NCI-H128 (cell line): ENCODE data around the gene UVRAG.

ENCODE experiments used
- DNase-seq: peaks from one replicate; lab custom pipeline; 2025; ENCODE audit not compliant: unreplicated experiment; lab: John Stamatoyannopoulos, UW

Gene UVRAG

GRCh38 chr11:75814677-75815344 is at the start of gene UVRAG:
Gene UVRAG, plus strand, starts transcription at chr11:75815210. Its CDS starts 198 bp downstream, at chr11:75815408.
- peak; percentile 100 for DNase-seq

- DNase-seq: no peak
Observed at GRCh38 chr11:75766443-75767227, 48.4 kb upstream of the UVRAG start.

GRCh38 chr11:75767228-75767572 is 47.8 kb upstream of the UVRAG start:
- no peak for DNase-seq

GRCh38 chr11:75767793-75768111 is 47.3 kb upstream of the UVRAG start:
- DNase-seq: no peak

GRCh38 chr11:75768112-75768908 is 46.7 kb upstream of the UVRAG start, which contains the start of gene DGAT2:
Gene DGAT2, plus strand, starts transcription at chr11:75768778. Its CDS starts 214 bp downstream, at chr11:75768992.
- peak; percentile 57 for DNase-seq

GRCh38 chr11:75768909-75769771 is 45.9 kb upstream of the UVRAG start:
- no peak for DNase-seq

GRCh38 chr11:75770102-75770501 is 44.9 kb upstream of the UVRAG start:
- DNase-seq: no peak

- DNase-seq: no peak
Observed at GRCh38 chr11:75771646-75772410, 43.2 kb upstream of the UVRAG start.

GRCh38 chr11:75773595-75774353 is 41.2 kb upstream of the UVRAG start:
- no peak for DNase-seq

- no peak for DNase-seq
Observed at GRCh38 chr11:75775056-75775455, 40.0 kb upstream of the UVRAG start.

- DNase-seq: no peak
Observed at GRCh38 chr11:75776546-75776945, 38.5 kb upstream of the UVRAG start.

GRCh38 chr11:75777461-75778110 is 37.4 kb upstream of the UVRAG start:
- no peak for DNase-seq

- no peak for DNase-seq
Observed at GRCh38 chr11:75778962-75779361, 36.0 kb upstream of the UVRAG start.

GRCh38 chr11:75779960-75780359 is 35.0 kb upstream of the UVRAG start:
- DNase-seq: no peak

GRCh38 chr11:75780888-75781287 is 34.1 kb upstream of the UVRAG start:
- no peak for DNase-seq

- DNase-seq: no peak
Observed at GRCh38 chr11:75781296-75781695, 33.7 kb upstream of the UVRAG start.

- no peak for DNase-seq
Observed at GRCh38 chr11:75781831-75782230, 33.2 kb upstream of the UVRAG start.

- no peak for DNase-seq
Observed at GRCh38 chr11:75782540-75783263, 32.3 kb upstream of the UVRAG start.
